ENCODE data around the gene TXNDC15.

The TXNDC15 gene

GRCh38 chr5:134844252-134844651, 29.9 kb upstream of the TXNDC15 start:
- Histone ChIP-seq H3K4ac (ENCODE audit: low read depth, low read length) (no peak overlapping the region), H3K79me2 (ENCODE audit: control insufficient read depth, insufficient read depth, low read length, poor library complexity) (peaks cover 8% of the 10 kb centered on the region), H3K23ac (ENCODE audit: low read length) (no peak overlapping the region), H3K9ac (ENCODE audit: low read length) (no peak overlapping the region), H2BK120ac (ENCODE audit: insufficient read depth, low read length, poor library complexity) (no peak overlapping the region), H2BK5ac (ENCODE audit: low read depth, low read length, poor library complexity) (no peak overlapping the region), H3K79me1 (ENCODE audit: low read length) (peaks cover 6% of the 10 kb centered on the region), H3K27me3 (ENCODE audit: insufficient read depth, low read length) (no peaks in the 10 kb centered on the region), H3K27ac (ENCODE audit: low read depth, low read length) (no peak overlapping the region), H3K4me1 (ENCODE audit: control insufficient read depth in 1 of 2, insufficient read depth in 2 of 2, low read length in 2 of 2) (no peaks in the 10 kb centered on the region), H3K4me3 (ENCODE audit: low read depth, low read length) (no peak overlapping the region), H3K14ac (ENCODE audit: low read length) (no peak overlapping the region), H4K91ac (ENCODE audit: low read depth, low read length) (no peak overlapping the region), H3K4me2 (ENCODE audit: low read length) (no peak overlapping the region), H2AK5ac (ENCODE audit: low read length) (no peak overlapping the region), H4K12ac (ENCODE audit: low read depth, low read length) (no peak overlapping the region), H2AFZ (ENCODE audit: insufficient read depth, low read length, poor library complexity) (no peak overlapping the region), H4K8ac (ENCODE audit: low read depth, low read length) (no peak overlapping the region), H3K18ac (ENCODE audit: low read length) (no peak overlapping the region), H3K9me3 (ENCODE audit: insufficient read depth, low read depth, low read length) (no peaks in the 10 kb centered on the region), H2BK12ac (ENCODE audit: low read length) (no peak overlapping the region), H3K36me3 (ENCODE audit: control insufficient read depth in 1 of 2, insufficient read depth in 2 of 2, low read length in 2 of 2) (peaks cover 9 to 15% of the 10 kb centered on the region in 2 experiments)
- no peak for DNase-seq
- no CpG with 5 or more reads among the region's 1 CpG for WGBS (ENCODE audit: extremely low coverage, insufficient coverage, insufficient read length)

GRCh38 chr5:134845335-134845851, 28.8 kb upstream of the TXNDC15 start:
- H3K14ac ChIP-seq (ENCODE audit: low read length) = peak overlapping the region; percentile 14
- H3K4me3 ChIP-seq (ENCODE audit: low read depth, low read length) = peak overlapping the region; percentile 90
- no CpG with 5 or more reads among the region's 12 CpGs for WGBS (ENCODE audit: extremely low coverage, insufficient coverage, insufficient read length)
- no peak overlapping the region for H2BK120ac ChIP-seq (ENCODE audit: insufficient read depth, low read length, poor library complexity)
- no peak overlapping the region for H4K91ac ChIP-seq (ENCODE audit: low read depth, low read length)
- H3K9ac ChIP-seq (ENCODE audit: low read length) = peak overlapping the region; percentile 47
- H3K79me1 ChIP-seq (ENCODE audit: low read length) = peaks cover 6% of the 10 kb centered on the region
- H3K4ac ChIP-seq (ENCODE audit: low read depth, low read length) = no peak overlapping the region
- H3K9me3 ChIP-seq (ENCODE audit: insufficient read depth, low read depth, low read length) = no peaks in the 10 kb centered on the region
- no peak overlapping the region for H2AFZ ChIP-seq (ENCODE audit: insufficient read depth, low read length, poor library complexity)
- H3K27me3 ChIP-seq (ENCODE audit: insufficient read depth, low read length) = no peaks in the 10 kb centered on the region
- no peak overlapping the region for H2BK12ac ChIP-seq (ENCODE audit: low read length)
- no peak overlapping the region for H2AK5ac ChIP-seq (ENCODE audit: low read length)
- no peak overlapping the region for H3K23ac ChIP-seq (ENCODE audit: low read length)
- no peaks in the 10 kb centered on the region for H3K4me1 ChIP-seq (ENCODE audit: control insufficient read depth in 1 of 2, insufficient read depth in 2 of 2, low read length in 2 of 2)
- peaks cover 4 to 11% of the 10 kb centered on the region in 2 experiments for H3K36me3 ChIP-seq (ENCODE audit: control insufficient read depth in 1 of 2, insufficient read depth in 2 of 2, low read length in 2 of 2)
- H2BK5ac ChIP-seq (ENCODE audit: low read depth, low read length, poor library complexity) = no peak overlapping the region
- H3K79me2 ChIP-seq (ENCODE audit: control insufficient read depth, insufficient read depth, low read length, poor library complexity) = peaks cover 8% of the 10 kb centered on the region
- peak overlapping the region; percentile 51 for H4K8ac ChIP-seq (ENCODE audit: low read depth, low read length)
- peak overlapping the region; percentile 12 for H4K12ac ChIP-seq (ENCODE audit: low read depth, low read length)
- peak overlapping the region; percentile 90 for H3K27ac ChIP-seq (ENCODE audit: low read depth, low read length)
- H3K18ac ChIP-seq (ENCODE audit: low read length) = no peak overlapping the region
- no peak for DNase-seq
- H3K4me2 ChIP-seq (ENCODE audit: low read length) = peak overlapping the region; percentile 87

GRCh38 chr5:134845852-134846640, 28.1 kb upstream of the TXNDC15 start, which contains the start of gene C5orf24:
TSS of gene C5orf24 (plus strand) at chr5:134845968. CDS start at chr5:134854901, 8,933 bp downstream.
- H3K79me2 ChIP-seq (ENCODE audit: control insufficient read depth, insufficient read depth, low read length, poor library complexity) = peaks cover 8% of the 10 kb centered on the region
- WGBS (ENCODE audit: extremely low coverage, insufficient coverage, insufficient read length) = no CpG with 5 or more reads among the region's 84 CpGs
- peak within 1 kb of the TSS; percentile 65 for H2BK120ac ChIP-seq (ENCODE audit: insufficient read depth, low read length, poor library complexity)
- H3K18ac ChIP-seq (ENCODE audit: low read length) = peak within 1 kb of the TSS; percentile 94
- no peaks in the 10 kb centered on the region for H3K27me3 ChIP-seq (ENCODE audit: insufficient read depth, low read length)
- peak; percentile 92 to 94 for DNase-seq
- H4K8ac ChIP-seq (ENCODE audit: low read depth, low read length) = peak within 1 kb of the TSS; percentile 89
- no peak within 1 kb of the TSS for H2BK12ac ChIP-seq (ENCODE audit: low read length)
- peak within 1 kb of the TSS; percentile 87 for H3K4me2 ChIP-seq (ENCODE audit: low read length)
- H3K9ac ChIP-seq (ENCODE audit: low read length) = peak within 1 kb of the TSS; percentile 98
- peaks cover 5 to 9% of the 10 kb centered on the region in 2 experiments for H3K36me3 ChIP-seq (ENCODE audit: control insufficient read depth in 1 of 2, insufficient read depth in 2 of 2, low read length in 2 of 2)
- peak within 1 kb of the TSS; percentile 51 for H3K23ac ChIP-seq (ENCODE audit: low read length)
- H4K91ac ChIP-seq (ENCODE audit: low read depth, low read length) = peak within 1 kb of the TSS; percentile 85
- H3K4me1 ChIP-seq (ENCODE audit: control insufficient read depth in 1 of 2, insufficient read depth in 2 of 2, low read length in 2 of 2) = no peaks in the 10 kb centered on the region
- H4K12ac ChIP-seq (ENCODE audit: low read depth, low read length) = peak within 1 kb of the TSS; percentile 98
- H2AFZ ChIP-seq (ENCODE audit: insufficient read depth, low read length, poor library complexity) = peak within 1 kb of the TSS; percentile 94
- H3K4me3 ChIP-seq (ENCODE audit: low read depth, low read length) = peak within 1 kb of the TSS; percentile 90
- H3K79me1 ChIP-seq (ENCODE audit: low read length) = peaks cover 6% of the 10 kb centered on the region
- peak within 1 kb of the TSS; percentile 73 for H2BK5ac ChIP-seq (ENCODE audit: low read depth, low read length, poor library complexity)
- peak within 1 kb of the TSS; percentile 63 for H3K4ac ChIP-seq (ENCODE audit: low read depth, low read length)
- no peaks in the 10 kb centered on the region for H3K9me3 ChIP-seq (ENCODE audit: insufficient read depth, low read depth, low read length)
- H2AK5ac ChIP-seq (ENCODE audit: low read length) = peak within 1 kb of the TSS; percentile 5
- H3K27ac ChIP-seq (ENCODE audit: low read depth, low read length) = peak within 1 kb of the TSS; percentile 90
- peak within 1 kb of the TSS; percentile 92 for H3K14ac ChIP-seq (ENCODE audit: low read length)

- no peak overlapping the region for H4K12ac ChIP-seq (ENCODE audit: low read depth, low read length)
- no CpG with 5 or more reads among the region's 11 CpGs for WGBS (ENCODE audit: extremely low coverage, insufficient coverage, insufficient read length)
- H3K4me2 ChIP-seq (ENCODE audit: low read length) = peak overlapping the region; percentile 87
- peak overlapping the region; percentile 90 for H3K4me3 ChIP-seq (ENCODE audit: low read depth, low read length)
- H3K9ac ChIP-seq (ENCODE audit: low read length) = peak overlapping the region; percentile 98
- H3K9me3 ChIP-seq (ENCODE audit: insufficient read depth, low read depth, low read length) = no peaks in the 10 kb centered on the region
- H4K8ac ChIP-seq (ENCODE audit: low read depth, low read length) = peak overlapping the region; percentile 89
- peak overlapping the region; percentile 51 for H3K23ac ChIP-seq (ENCODE audit: low read length)
- no peak overlapping the region for H4K91ac ChIP-seq (ENCODE audit: low read depth, low read length)
- no peak overlapping the region for H3K18ac ChIP-seq (ENCODE audit: low read length)
- H3K79me1 ChIP-seq (ENCODE audit: low read length) = peaks cover 6% of the 10 kb centered on the region
- H2BK120ac ChIP-seq (ENCODE audit: insufficient read depth, low read length, poor library complexity) = no peak overlapping the region
- peaks cover 8% of the 10 kb centered on the region for H3K79me2 ChIP-seq (ENCODE audit: control insufficient read depth, insufficient read depth, low read length, poor library complexity)
- no peaks in the 10 kb centered on the region for H3K4me1 ChIP-seq (ENCODE audit: control insufficient read depth in 1 of 2, insufficient read depth in 2 of 2, low read length in 2 of 2)
- peak overlapping the region; percentile 24 for H3K14ac ChIP-seq (ENCODE audit: low read length)
- no peak overlapping the region for H2AFZ ChIP-seq (ENCODE audit: insufficient read depth, low read length, poor library complexity)
- H3K27me3 ChIP-seq (ENCODE audit: insufficient read depth, low read length) = no peaks in the 10 kb centered on the region
- H3K36me3 ChIP-seq (ENCODE audit: control insufficient read depth in 1 of 2, insufficient read depth in 2 of 2, low read length in 2 of 2) = peaks cover 5 to 9% of the 10 kb centered on the region in 2 experiments
- peak overlapping the region; percentile 90 for H3K27ac ChIP-seq (ENCODE audit: low read depth, low read length)
- no peak for DNase-seq
- no peak overlapping the region for H2BK12ac ChIP-seq (ENCODE audit: low read length)
- H3K4ac ChIP-seq (ENCODE audit: low read depth, low read length) = peak overlapping the region; percentile 63
- H2AK5ac ChIP-seq (ENCODE audit: low read length) = no peak overlapping the region
- H2BK5ac ChIP-seq (ENCODE audit: low read depth, low read length, poor library complexity) = no peak overlapping the region
These were observed 27.6 kb upstream of the TXNDC15 start for GRCh38 chr5:134846641-134846960.
